Kidney (tissue), 14 donors: ENCODE results near the gene RNF213. TPM values are rescaled to one million over a fixed set of nuclear protein-coding genes. Genes with fewer than 3 reads are reported as not detected.
"Not testable (repeated sequence)": the region's sequence is repeated elsewhere in the genome, so short reads cannot be mapped to it uniquely, and the experiment has no call there.

Experiments
- DNase-seq, 5 donors: peaks; one replicate each; pipeline ENCODE4 v3.0.0-alpha.2; 2013 to 2020
- FAIRE-seq: peaks from 2 replicates; lab custom pipeline; 2012; peaks lifted over from hg19 to GRCh38; lab: Jason Lieb, UNC
- H3K27ac ChIP-seq, 2 donors: one replicate each; pipeline ENCODE4 v1.7.0; 2013; ENCODE audit warnings: low read depth in 2 of 2, low read length in 2 of 2, inconsistent platforms in 1 of 2
- H3K27me3 ChIP-seq: one replicate; pipeline ENCODE4 v1.7.1; 2013; ENCODE audit warnings: low read length, inconsistent platforms; ENCODE audit not compliant: control insufficient read depth, insufficient read depth
- H3K36me3 ChIP-seq, 3 donors: one replicate each; pipeline versions ENCODE4 v1.7.0 to v1.7.1; 2013; ENCODE audit warnings: low read length in 3 of 3, control low read depth in 1 of 3, inconsistent platforms in 1 of 3; ENCODE audit not compliant: insufficient read depth in 3 of 3, control insufficient read depth in 2 of 3
- H3K4me1 ChIP-seq, 3 donors: one replicate each; pipeline versions ENCODE4 v1.7.0 to v1.7.1; 2013; ENCODE audit warnings: low read length in 3 of 3, inconsistent platforms in 1 of 3, low read depth in 1 of 3; ENCODE audit not compliant: control insufficient read depth in 2 of 3, insufficient read depth in 2 of 3
- H3K4me3 ChIP-seq, 3 donors: one replicate each; pipeline versions ENCODE4 v1.7.0 to v1.8.1; 2013; ENCODE audit warnings: low read length in 3 of 3, control low read depth in 1 of 3, inconsistent platforms in 1 of 3
- H3K9ac ChIP-seq, 3 donors: one replicate each; pipeline versions ENCODE4 v1.7.0 to v1.7.1; 2013; ENCODE audit warnings: low read length in 3 of 3, control low read depth in 1 of 3, inconsistent platforms in 1 of 3
- H3K9me3 ChIP-seq, 3 donors: one replicate each; pipeline versions ENCODE4 v1.7.0 to v1.7.1; 2013; ENCODE audit warnings: low read length in 3 of 3, control low read depth in 1 of 3, inconsistent platforms in 1 of 3; ENCODE audit not compliant: control insufficient read depth in 2 of 3, insufficient read depth in 1 of 3
- CTCF ChIP-seq: IDR thresholded peaks from 3 replicates; pipeline ENCODE4 v1.5.1; 2012; ENCODE audit warnings: mild to moderate bottlenecking, moderate library complexity, borderline replicate concordance; ENCODE audit not compliant: insufficient read depth; ENCODE audit errors: extremely low read depth
- intact Hi-C: fragments of 100-400 bp; cut with DNase I; formaldehyde crosslinking; loops from one replicate; pipeline ENCODE4 v1.11.1; 2022
- polyA plus RNA-seq: library from polyadenylated mRNA; stranded (reverse); fragments of 350-450 nt; fragmentation: Illumina TruSeq; extraction: RNeasy Lipid Tissue Mini Kit (QIAGEN cat#74804); gene quantifications from one replicate; pipeline ENCODE4 v1.2.3, GENCODE V29; 2014; ENCODE audit warnings: low read depth, low replicate concordance; ENCODE audit not compliant: insufficient read depth
- total RNA-seq: library from RNA; stranded (reverse); fragmentation: NEBNext Ultra II Directional; extraction: Animal tissue kit (Norgen Biotek cat#: 25700); gene quantifications from one replicate; pipeline ENCODE4 v1.2.1, GENCODE V29; 2021
- donor health status: control.
- donor health status: control.
- donor health status: control.
- donor health status: control.
- donor health status: control.
- donor health status: DM: yes; HTN: yes; CAD: no.
- donor health status: Normal renal cell carcinoma (clear cell type).

Gene RNF213
- total and polyA plus RNA-seq, 2 donors from 2014 or later: 43.4 to 276 TPM

- no peaks in the 10 kb centered on the region for H3K27me3 ChIP-seq
- no peak overlapping the region for H3K9ac ChIP-seq
- no peak for TF ChIP-seq CTCF
- H3K4me1 ChIP-seq: no peaks in the 10 kb centered on the region
- DNase-seq (no peak), FAIRE-seq (no peak)
- H3K27ac ChIP-seq: no peak overlapping the region
- H3K4me3 ChIP-seq: no peak overlapping the region
- peaks cover 0 to 66% (median 36%) of the 10 kb centered on the region in 3 donors for H3K36me3 ChIP-seq
- no peaks in the 10 kb centered on the region for H3K9me3 ChIP-seq
- intact Hi-C loops: no loop called here
These were observed 69.6 kb downstream of the RNF213 start for GRCh38 chr17:80330276-80330675.

GRCh38 chr17:80330938-80331337 is 70.3 kb downstream of the RNF213 start:
- H3K9ac ChIP-seq, H3K4me3 ChIP-seq, intact Hi-C loops, H3K9me3 ChIP-seq, H3K27me3 ChIP-seq, FAIRE-seq, DNase-seq, H3K27ac ChIP-seq, H3K4me1 ChIP-seq: not testable (repeated sequence)
- peaks cover 0 to 66% (median 37%) of the 10 kb centered on the region in 3 donors for H3K36me3 ChIP-seq

- Histone ChIP-seq H3K36me3 (peaks cover 3 to 66% (median 35%) of the 10 kb centered on the region in 3 donors), H3K4me1 (no peaks in the 10 kb centered on the region), H3K9me3 (no peaks in the 10 kb centered on the region), H3K27me3 (no peaks in the 10 kb centered on the region), H3K4me3 (no peak overlapping the region), H3K9ac (no peak overlapping the region), H3K27ac (no peak overlapping the region)
- TF ChIP-seq CTCF: no peak
- intact Hi-C loops: no loop called here
- FAIRE-seq (no peak), DNase-seq (peak in 1 of 5 donors; percentile 4)
These were observed 71.2 kb downstream of the RNF213 start for GRCh38 chr17:80331820-80332219.

- Histone ChIP-seq H3K4me1 (no peaks in the 10 kb centered on the region), H3K9ac (no peak overlapping the region), H3K36me3 (peaks cover 3 to 52% (median 39%) of the 10 kb centered on the region in 3 donors), H3K27ac (no peak overlapping the region), H3K4me3 (no peak overlapping the region), H3K9me3 (no peaks in the 10 kb centered on the region), H3K27me3 (no peaks in the 10 kb centered on the region)
- DNase-seq: no peak
- FAIRE-seq: no peak
- intact Hi-C loops: no loop called here
- TF ChIP-seq CTCF: no peak
These were observed 76.7 kb downstream of the RNF213 start for GRCh38 chr17:80337195-80337895.
